Ishikawa (cell line): ENCODE measurements around the gene TOR1AIP2.

Source experiments
- CEBPB ChIP-seq: IDR thresholded peaks from 2 replicates; pipeline ENCODE4 v1.6.1; 2012
- CREB1 ChIP-seq: IDR thresholded peaks from 2 replicates; pipeline ENCODE4 v1.6.1; 2012; ENCODE audit warnings: low read depth
- EGR1 ChIP-seq: IDR thresholded peaks from 2 replicates; pipeline ENCODE4 v1.6.1; 2012
- EP300 ChIP-seq: IDR thresholded peaks from 2 replicates; pipeline ENCODE4 v1.6.1; 2012; ENCODE audit warnings: borderline replicate concordance
- FOXM1 ChIP-seq: IDR thresholded peaks from 2 replicates; pipeline ENCODE4 v1.6.1; 2012; ENCODE audit warnings: low read depth, borderline replicate concordance
- MAX ChIP-seq: IDR thresholded peaks from 2 replicates; pipeline ENCODE4 v1.6.1; 2012
- NFIC ChIP-seq: IDR thresholded peaks from 2 replicates; pipeline ENCODE4 v1.6.1; 2012
- RAD21 ChIP-seq: IDR thresholded peaks from 2 replicates; pipeline ENCODE4 v1.6.1; 2012; ENCODE audit warnings: low read depth
- REST ChIP-seq: IDR thresholded peaks from 2 replicates; pipeline ENCODE4 v1.6.1; 2012; ENCODE audit warnings: low read depth, mild to moderate bottlenecking
- TAF1 ChIP-seq: IDR thresholded peaks from 2 replicates; pipeline ENCODE4 v1.6.1; 2012; ENCODE audit warnings: low read depth, mild to moderate bottlenecking
- TCF12 ChIP-seq: IDR thresholded peaks from 2 replicates; pipeline ENCODE4 v1.6.1; 2012; ENCODE audit warnings: low read depth
- TEAD4 ChIP-seq: IDR thresholded peaks from 2 replicates; pipeline ENCODE4 v1.6.1; 2012
- USF1 ChIP-seq: IDR thresholded peaks from 2 replicates; pipeline ENCODE4 v1.6.1; 2012
- YY1 ChIP-seq: IDR thresholded peaks from 2 replicates; pipeline ENCODE4 v1.6.1; 2012; ENCODE audit warnings: low read depth
- ZBTB7A ChIP-seq: IDR thresholded peaks from 2 replicates; pipeline ENCODE4 v1.6.1; 2012; ENCODE audit warnings: low read depth

TOR1AIP2 gene

GRCh38 chr1:179798213-179798863, 79.3 kb downstream of the TOR1AIP2 start:
- TF ChIP-seq USF1 (no peak), MAX (no peak), CEBPB (no peak), TAF1 (no peak), RAD21 (no peak), FOXM1 (no peak), TCF12 (no peak), YY1 (no peak)

GRCh38 chr1:179794669-179795068, 82.9 kb downstream of the TOR1AIP2 start:
- TF ChIP-seq TAF1, result no peak
- no peak for TF ChIP-seq TEAD4
- no peak for TF ChIP-seq EP300
- no peak for TF ChIP-seq USF1
- no peak for TF ChIP-seq CREB1
- no peak for TF ChIP-seq ZBTB7A
- no peak for TF ChIP-seq FOXM1
- no peak for TF ChIP-seq YY1
- TF ChIP-seq EGR1, result no peak
- no peak for TF ChIP-seq TCF12
- TF ChIP-seq MAX, result no peak
- no peak for TF ChIP-seq REST
- no peak for TF ChIP-seq CEBPB
- TF ChIP-seq RAD21, result no peak
- TF ChIP-seq NFIC, result no peak

- TF ChIP-seq CREB1 (no peak), EP300 (no peak), USF1 (no peak), EGR1 (no peak), NFIC (no peak), ZBTB7A (no peak), CEBPB (no peak), REST (no peak), FOXM1 (no peak), TEAD4 (no peak), YY1 (no peak), TAF1 (no peak), TCF12 (no peak), RAD21 (no peak), MAX (no peak)
These were observed 83.5 kb downstream of the TOR1AIP2 start for GRCh38 chr1:179794146-179794545.

GRCh38 chr1:179793281-179793680, 84.3 kb downstream of the TOR1AIP2 start:
- no peak for TF ChIP-seq RAD21
- no peak for TF ChIP-seq FOXM1
- no peak for TF ChIP-seq REST
- no peak for TF ChIP-seq USF1
- TF ChIP-seq CREB1, result no peak
- TF ChIP-seq TCF12, result no peak
- TF ChIP-seq MAX, result no peak
- no peak for TF ChIP-seq ZBTB7A
- TF ChIP-seq YY1, result no peak
- TF ChIP-seq EP300, result no peak
- no peak for TF ChIP-seq CEBPB
- TF ChIP-seq TEAD4, result no peak
- TF ChIP-seq TAF1, result no peak
- no peak for TF ChIP-seq NFIC
